ENCODE results near the gene TSC2. TPM values are rescaled to one million over a fixed set of nuclear protein-coding genes. Genes with fewer than 3 reads are reported as not detected.
A peak's percentile ranks its signal among the peaks of the same experiment; 100 is the strongest.

Gene TSC2
- total RNA-seq (100 to 1,000 TPM; 222 to 271 TPM), polyA plus RNA-seq (ENCODE audit: insufficient read depth, low read depth, low replicate concordance) (136 TPM)
- long read RNA-seq, donor 1, full-length matches to known transcripts: 4 of 63 reads
- long read RNA-seq, donor 1, partial matches to known transcripts: 59 of 63 reads
- long read RNA-seq, donor 1, other reads (novel, unspliced or antisense): 0 of 63 reads
- long read RNA-seq, donor 2, partial matches to known transcripts: 0 of 3 reads
- long read RNA-seq, donor 2, other reads (novel, unspliced or antisense): 0 of 3 reads

DNA sequence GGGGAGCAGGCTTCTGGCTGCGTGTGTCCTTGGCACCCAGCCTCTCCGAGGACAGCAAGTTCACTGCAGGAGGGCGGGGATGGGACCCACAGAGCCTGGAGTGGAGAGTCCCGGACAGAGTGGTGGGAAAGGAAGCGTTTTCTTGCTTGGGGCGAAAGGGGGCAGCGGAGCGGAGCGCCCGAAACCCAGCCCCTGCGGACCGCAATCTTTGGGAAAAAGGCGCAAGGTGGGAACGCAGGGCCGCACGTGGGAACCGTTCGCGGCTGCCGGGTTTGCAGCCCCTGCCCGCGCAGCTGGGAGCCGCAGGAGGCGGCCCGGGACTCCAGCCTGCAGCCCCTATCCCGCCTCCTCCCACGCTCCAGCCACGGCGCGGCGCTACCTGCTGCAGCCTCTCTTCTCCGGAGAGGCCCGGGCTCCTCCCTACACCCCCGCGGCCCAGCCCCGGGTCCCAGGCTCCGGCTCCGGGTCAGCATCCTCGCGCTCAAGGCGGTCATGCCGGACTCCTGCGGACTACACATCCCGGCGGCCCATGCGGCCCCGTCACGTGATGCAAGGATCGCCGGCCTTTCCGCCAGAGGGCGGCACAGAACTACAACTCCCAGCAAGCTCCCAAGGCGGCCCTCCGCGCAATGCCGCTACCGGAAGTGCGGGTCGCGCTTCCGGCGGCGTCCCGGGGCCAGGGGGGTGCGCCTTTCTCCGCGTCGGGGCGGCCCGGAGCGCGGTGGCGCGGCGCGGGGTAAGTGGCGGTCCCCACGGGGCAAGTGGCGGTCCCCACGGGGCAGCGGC lies at the start of gene TSC2, which contains the start of gene NTHL1:
Gene TSC2 (plus strand): TSS at position 656 of the 786 bp plus-strand sequence. CDS start 631 bp downstream, outside the sequence.
Gene NTHL1 (minus strand): TSS at position 505 of the 786 bp plus-strand sequence. CDS start 11 bp downstream, at position 494.
- WGBS, 2 donors: 0% methylated on average over 6 to 60 of the region's 81 CpGs
- peak; percentile 98 for DNase-seq
- Histone ChIP-seq H3K27ac (peak within 1 kb of the TSS in 1 of 2 donors; percentile 65), H3K27me3 (no peaks in the 10 kb centered on the region), H3K4me1 (peaks cover 23% of the 10 kb centered on the region), H3K9me3 (no peaks in the 10 kb centered on the region), H3K4me3 (peak within 1 kb of the TSS; percentile 80 to 96), H3K36me3 (ENCODE audit: low read depth, missing control alignments) (no peaks in the 10 kb centered on the region)
- no peak for TF ChIP-seq POLR2A (IDR thresholded peaks at IDR 0.05)
- TF ChIP-seq, protein P1, sequence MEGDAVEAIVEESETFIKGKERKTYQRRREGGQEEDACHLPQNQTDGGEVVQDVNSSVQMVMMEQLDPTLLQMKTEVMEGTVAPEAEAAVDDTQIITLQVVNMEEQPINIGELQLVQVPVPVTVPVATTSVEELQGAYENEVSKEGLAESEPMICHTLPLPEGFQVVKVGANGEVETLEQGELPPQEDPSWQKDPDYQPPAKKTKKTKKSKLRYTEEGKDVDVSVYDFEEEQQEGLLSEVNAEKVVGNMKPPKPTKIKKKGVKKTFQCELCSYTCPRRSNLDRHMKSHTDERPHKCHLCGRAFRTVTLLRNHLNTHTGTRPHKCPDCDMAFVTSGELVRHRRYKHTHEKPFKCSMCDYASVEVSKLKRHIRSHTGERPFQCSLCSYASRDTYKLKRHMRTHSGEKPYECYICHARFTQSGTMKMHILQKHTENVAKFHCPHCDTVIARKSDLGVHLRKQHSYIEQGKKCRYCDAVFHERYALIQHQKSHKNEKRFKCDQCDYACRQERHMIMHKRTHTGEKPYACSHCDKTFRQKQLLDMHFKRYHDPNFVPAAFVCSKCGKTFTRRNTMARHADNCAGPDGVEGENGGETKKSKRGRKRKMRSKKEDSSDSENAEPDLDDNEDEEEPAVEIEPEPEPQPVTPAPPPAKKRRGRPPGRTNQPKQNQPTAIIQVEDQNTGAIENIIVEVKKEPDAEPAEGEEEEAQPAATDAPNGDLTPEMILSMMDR (IDR thresholded peaks at IDR 0.05): peak; percentile 29 to 51 (median 50)
- intact Hi-C loops (cut with DNase I; ENCODE audit: low total_unique reads): no loop called here

DNA sequence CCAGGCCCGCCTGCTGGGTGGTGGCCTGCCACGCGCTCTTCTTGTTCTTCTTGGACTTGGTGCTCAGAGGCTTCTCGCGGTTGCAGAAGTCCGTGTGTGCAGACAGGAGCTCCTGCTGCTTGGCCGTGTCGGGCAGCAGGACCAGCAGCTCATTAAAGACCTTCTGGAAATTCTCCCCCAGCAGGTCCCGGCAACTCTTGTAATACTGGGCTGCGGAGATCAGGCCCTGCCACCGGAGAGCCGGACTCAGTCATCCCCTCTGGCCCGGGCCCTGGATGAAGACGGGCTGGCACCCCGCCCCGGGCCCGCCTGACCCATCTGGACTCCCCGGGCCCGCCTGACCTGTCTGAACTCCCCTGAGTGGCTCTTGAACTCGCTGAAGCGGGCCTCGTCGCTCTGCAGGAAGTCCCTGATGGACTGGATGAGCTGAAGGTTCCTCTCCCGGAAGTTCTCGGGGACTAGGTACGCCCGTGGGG lies 49.4 kb upstream of the TSC2 start:
- TF ChIP-seq, protein P1 (IDR thresholded peaks at IDR 0.05): no peak
- TF ChIP-seq POLR2A (IDR thresholded peaks at IDR 0.05): no peak
- H3K4me3 ChIP-seq: no peak overlapping the region
- no peaks in the 10 kb centered on the region for H3K9me3 ChIP-seq
- no peak overlapping the region for H3K27ac ChIP-seq
- H3K36me3 ChIP-seq (ENCODE audit: low read depth, missing control alignments): no peaks in the 10 kb centered on the region
- DNase-seq: no peak
- 92 to 100% methylated on average over 21 to 27 of the region's 27 CpGs for WGBS, 2 donors
- H3K4me1 ChIP-seq: peaks cover 3% of the 10 kb centered on the region
- intact Hi-C loops (cut with DNase I; ENCODE audit: low total_unique reads): no loop called here
- H3K27me3 ChIP-seq: no peaks in the 10 kb centered on the region

DNA sequence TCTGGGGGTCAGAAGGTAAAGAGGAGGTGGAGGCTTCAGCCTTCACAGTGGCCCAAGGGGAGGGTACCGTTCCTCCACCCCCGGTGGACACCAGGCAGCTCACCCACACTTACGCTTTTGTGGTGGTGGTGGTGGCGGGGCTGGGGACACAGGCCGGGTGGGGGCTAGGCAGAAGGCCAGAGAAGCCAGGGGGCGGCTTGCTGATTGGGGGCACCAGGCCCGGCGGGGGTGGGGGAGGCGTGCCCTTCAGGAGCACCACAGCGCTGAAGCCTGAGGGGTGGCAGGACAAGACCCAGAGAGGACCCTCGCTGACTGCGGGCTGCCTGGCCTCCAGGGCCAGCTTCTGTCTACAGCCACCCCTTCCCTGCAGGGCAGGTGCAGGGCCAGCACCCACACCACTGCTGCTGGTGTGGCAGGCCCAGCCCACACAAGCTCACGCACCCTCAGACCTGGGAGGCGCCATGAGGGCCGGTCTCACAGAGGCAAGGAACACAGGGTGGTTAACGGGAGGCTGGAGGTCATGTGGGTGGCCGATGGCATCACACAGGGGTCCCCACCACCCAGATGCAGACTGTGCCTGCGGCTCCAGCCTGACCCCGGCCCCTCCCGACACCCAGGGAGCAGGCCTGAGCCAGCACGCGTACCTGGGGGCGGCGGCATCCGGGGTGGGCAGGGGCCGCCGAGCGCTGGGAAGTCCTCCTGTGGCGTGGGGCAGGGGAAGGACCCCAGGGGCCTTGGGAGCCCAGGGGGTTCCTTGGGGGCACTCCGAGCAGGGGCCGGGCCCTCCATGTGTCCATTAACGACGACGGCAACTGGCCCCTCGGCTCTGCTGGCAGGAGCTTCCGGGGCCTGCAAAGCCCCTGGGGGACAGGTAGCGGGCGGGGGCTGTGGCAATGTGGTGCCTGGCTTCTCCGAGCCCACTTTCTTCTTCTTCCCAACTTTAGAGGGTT lies 48.7 kb upstream of the TSC2 start:
- H3K4me3 ChIP-seq: no peak overlapping the region
- H3K4me1 ChIP-seq: peaks cover 7% of the 10 kb centered on the region
- no peak overlapping the region for H3K27ac ChIP-seq
- DNase-seq: no peak
- no peaks in the 10 kb centered on the region for H3K36me3 ChIP-seq (ENCODE audit: low read depth, missing control alignments)
- intact Hi-C loops (cut with DNase I; ENCODE audit: low total_unique reads): no loop called here
- 89% methylated on average over 4 to 36 of the region's 39 CpGs for WGBS, 2 donors
- H3K27me3 ChIP-seq: no peaks in the 10 kb centered on the region
- no peaks in the 10 kb centered on the region for H3K9me3 ChIP-seq
- TF ChIP-seq, protein P1 (IDR thresholded peaks at IDR 0.05): no peak
- TF ChIP-seq POLR2A (IDR thresholded peaks at IDR 0.05): no peak

DNA sequence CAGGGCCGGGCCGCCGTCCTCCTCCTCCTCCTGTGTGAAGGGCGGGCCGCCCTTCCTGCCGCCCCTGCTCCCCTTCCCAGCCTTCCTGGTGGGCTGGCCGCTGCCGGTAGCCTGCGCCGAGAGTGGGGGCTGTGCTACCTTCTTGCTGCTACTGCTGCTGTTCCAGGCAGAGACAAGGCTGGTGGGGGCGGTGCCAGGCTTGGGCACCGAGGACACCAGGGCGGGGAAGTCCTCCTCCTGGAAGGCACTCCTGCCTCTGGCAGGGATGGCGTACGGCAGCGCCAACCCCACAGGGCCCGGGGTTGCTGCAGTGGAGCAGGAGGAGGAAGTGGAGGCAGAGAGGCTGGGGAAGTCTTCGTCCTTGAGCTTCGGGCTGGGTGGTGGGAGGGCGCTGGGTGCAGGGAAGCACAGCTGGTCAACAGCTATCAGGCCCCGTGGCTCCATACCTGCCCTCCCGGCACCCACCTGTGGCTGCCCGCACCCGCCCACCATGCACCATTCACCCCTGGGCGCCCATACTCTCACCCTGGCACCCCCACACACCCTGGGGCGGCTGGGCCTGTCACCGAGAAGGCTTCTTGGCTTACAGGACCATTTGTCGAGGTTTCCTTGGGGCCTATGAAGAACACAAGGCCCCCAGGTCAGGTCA lies 47.8 kb upstream of the TSC2 start:
- H3K36me3 ChIP-seq (ENCODE audit: low read depth, missing control alignments): no peaks in the 10 kb centered on the region
- no peak for DNase-seq

More for the DNA sequence above, 47.8 kb upstream of the TSC2 start:
- intact Hi-C loops (cut with DNase I; ENCODE audit: low total_unique reads): no loop called here
- Histone ChIP-seq H3K4me1 (peaks cover 16% of the 10 kb centered on the region), H3K4me3 (no peak overlapping the region), H3K9me3 (no peaks in the 10 kb centered on the region), H3K27ac (no peak overlapping the region), H3K27me3 (no peaks in the 10 kb centered on the region)
- no peak for TF ChIP-seq POLR2A (IDR thresholded peaks at IDR 0.05)
- TF ChIP-seq, protein P1 (IDR thresholded peaks at IDR 0.05): no peak
- WGBS, 2 donors: 84 to 93% methylated on average over 3 to 28 of the region's 28 CpGs
